Loucy (cell line): ENCODE results near the gene MTSS2.

ENCODE experiments used
- EZH2phosphoT487 ChIP-seq: fragments of 200-600 bp; IDR thresholded peaks from 2 replicates; pipeline ENCODE4 v1.6.1; 2018; ENCODE audit warnings: antibody characterized with exemption, mild to moderate bottlenecking, moderate library complexity, borderline replicate concordance
- TF ChIP-seq, protein P1 (sequence below): fragments of 200-600 bp; sonication (generic); conservative IDR thresholded peaks from 2 replicates; pipeline ENCODE4 v1.5.1; 2014; ENCODE audit warnings: mild to moderate bottlenecking, antibody characterized with exemption, low read length

DNA sequence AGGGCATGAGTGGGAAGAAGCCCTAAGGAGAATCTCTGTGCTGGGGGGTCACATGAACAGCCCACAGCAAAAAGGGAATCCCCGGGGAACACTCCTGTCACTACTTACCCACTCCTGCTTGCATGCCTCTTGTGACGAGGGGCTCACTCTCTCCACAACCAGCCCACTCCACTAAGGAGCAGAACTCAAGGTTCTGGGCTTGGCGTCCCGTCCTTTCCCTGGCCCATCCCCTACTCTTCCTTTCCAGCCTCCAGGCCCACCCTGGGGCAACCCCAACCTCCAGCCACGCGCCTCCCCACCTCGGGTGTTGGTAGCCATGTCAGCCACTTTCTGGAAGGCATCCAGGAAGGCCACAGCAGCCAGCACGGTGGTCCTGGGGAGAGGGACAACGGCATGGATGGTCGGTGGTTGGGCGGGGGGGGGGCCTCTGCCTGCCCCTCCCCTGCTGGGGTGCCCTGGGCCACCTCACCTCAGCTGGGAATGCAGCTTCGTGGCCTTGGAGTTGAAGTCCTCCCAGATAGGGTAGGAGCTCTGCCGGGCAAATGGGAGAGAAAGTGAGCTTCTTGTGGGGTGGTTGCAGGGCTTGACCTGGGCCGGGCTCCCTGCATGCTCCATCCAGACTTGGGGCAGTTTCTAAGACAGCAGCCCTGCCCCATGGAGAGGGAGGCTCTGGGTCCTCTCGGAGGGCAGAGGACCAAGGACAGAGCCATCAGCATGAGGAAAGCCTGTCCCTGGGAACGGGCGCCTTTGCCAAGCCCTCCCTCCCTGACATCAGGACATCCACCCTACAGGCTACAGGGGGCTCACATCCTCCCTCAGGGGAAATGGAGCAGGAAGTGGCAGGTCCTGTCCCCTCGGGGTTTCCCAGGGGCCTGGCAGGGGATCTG, 5.1 kb downstream of the MTSS2 start:
- TF ChIP-seq, protein P1, sequence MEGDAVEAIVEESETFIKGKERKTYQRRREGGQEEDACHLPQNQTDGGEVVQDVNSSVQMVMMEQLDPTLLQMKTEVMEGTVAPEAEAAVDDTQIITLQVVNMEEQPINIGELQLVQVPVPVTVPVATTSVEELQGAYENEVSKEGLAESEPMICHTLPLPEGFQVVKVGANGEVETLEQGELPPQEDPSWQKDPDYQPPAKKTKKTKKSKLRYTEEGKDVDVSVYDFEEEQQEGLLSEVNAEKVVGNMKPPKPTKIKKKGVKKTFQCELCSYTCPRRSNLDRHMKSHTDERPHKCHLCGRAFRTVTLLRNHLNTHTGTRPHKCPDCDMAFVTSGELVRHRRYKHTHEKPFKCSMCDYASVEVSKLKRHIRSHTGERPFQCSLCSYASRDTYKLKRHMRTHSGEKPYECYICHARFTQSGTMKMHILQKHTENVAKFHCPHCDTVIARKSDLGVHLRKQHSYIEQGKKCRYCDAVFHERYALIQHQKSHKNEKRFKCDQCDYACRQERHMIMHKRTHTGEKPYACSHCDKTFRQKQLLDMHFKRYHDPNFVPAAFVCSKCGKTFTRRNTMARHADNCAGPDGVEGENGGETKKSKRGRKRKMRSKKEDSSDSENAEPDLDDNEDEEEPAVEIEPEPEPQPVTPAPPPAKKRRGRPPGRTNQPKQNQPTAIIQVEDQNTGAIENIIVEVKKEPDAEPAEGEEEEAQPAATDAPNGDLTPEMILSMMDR: no peak
- TF ChIP-seq EZH2phosphoT487: no peak
